ENCODE data around the gene CRAT.

DNA sequence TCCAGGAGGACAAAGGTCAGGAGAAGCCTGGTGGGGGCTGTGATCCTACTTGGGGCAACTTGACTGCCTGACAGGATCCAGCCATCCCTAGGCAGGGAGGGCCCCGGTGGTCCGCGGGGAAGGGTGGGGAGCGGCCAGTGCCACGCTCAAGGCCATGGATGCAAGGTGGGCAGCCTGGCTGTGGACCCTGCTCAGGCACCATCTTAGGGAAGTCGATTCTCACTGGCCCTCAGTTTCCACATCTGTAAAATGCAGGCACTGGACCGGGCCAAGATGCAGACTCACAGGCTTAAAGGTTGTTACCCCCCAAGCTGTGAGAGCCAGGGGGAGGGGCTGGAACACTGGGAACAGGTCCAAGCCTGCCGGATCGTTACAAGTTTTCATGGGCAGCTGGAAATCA is 38.4 kb downstream of the CRAT start:
- TF ChIP-seq POLR2AphosphoS5 (IDR thresholded peaks at IDR 0.05; ENCODE audit: low read depth, low read length) (no peak), CTCF (IDR thresholded peaks at IDR 0.05) (no peak), TCF7L2 (IDR thresholded peaks at IDR 0.05; ENCODE audit: low read depth, low read length) (no peak)
